GM21360 (cell line): ENCODE results near the gene COPB2.

ENCODE experiments used
- ATAC-seq: cut with Tn5 transposase; IDR thresholded peaks from one replicate; pipeline ENCODE4 v1.9.1; 2021; ENCODE audit warnings: mild to moderate bottlenecking, moderate library complexity; ENCODE audit not compliant: unreplicated experiment

The COPB2 gene

DNA sequence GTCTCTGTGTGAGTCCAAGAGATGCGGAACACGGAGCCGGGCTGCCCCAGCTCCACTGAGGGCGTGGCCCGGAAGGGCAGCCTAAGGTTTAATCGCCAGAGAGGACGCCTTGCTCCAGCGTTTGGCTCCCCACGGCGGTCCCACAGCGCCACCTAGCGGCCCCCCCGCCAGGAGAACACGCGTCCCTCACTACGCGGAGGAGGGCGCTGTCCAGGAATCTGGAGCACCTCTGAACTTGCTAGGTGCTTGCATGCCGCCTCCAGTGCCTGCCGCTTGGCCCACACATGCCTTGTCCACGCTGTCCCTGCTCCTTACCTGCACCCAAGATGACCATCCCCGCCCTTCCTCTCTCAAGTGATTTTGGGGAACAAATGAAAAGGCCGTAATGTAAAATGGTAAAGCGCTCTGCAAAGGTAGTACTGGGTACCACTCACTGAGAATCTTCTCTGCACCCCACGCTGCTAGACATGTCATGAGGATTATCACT lies 60.0 kb downstream of the COPB2 start:
- ATAC-seq: peak; percentile 96

DNA sequence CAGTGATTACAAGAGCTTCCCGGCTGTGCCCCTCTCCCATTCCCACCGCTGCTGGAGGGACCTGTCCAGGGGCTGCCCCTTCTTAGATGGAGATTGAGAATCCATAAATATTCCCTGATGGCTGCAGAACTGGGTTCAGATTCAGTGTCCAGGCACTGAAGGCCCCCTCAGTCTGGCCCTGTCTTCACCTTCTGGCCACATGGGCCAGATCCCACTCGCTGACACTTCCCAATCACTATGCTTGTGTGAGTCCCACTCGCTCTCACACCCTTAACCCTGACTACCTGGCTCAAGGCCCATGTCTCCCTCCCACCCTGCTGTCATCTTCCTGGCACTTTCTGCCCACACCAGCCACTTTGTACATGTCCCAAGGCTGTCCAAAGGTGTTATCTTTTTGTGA lies 61.1 kb downstream of the COPB2 start:
- no peak for ATAC-seq

DNA sequence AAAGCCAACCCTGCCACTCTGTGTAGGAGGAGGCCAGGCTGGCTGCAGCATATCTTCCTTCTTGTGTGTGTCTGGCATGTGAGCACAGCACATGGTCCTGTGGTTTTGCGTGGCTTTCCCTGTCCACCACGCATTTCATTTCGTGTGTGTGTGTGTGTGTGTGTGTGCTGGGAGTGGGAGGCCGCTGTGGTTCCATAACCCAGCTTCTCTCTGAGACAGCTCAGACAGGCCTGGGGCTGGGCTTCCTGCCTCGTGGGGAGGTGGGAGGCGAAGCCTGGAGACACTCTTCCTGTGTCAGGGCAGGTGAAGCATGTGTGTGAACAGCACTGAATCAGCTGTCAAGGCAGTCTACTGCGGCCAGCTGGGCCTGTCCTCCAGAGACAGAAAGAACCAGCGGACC lies 61.6 kb downstream of the COPB2 start:
- ATAC-seq: no peak

DNA sequence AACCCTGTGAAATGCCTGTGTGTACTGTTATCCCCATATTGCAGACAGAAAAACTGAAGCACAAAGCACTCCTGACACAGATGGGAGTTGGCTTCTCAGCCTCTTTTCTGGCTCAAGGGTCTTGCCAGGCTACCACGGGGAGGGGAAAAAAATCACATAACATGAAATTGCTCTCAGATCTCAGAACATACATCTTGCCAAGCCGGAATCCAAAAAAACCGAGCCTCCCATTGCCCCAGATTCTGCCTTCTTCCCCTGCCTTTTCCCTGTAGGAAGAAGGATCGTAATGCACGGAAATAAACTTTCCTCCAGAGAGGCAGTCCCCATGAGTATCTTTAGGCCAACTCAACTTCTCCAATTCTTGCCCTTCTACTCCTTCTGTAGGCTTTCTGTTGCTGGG lies 62.2 kb downstream of the COPB2 start:
- no peak for ATAC-seq

DNA sequence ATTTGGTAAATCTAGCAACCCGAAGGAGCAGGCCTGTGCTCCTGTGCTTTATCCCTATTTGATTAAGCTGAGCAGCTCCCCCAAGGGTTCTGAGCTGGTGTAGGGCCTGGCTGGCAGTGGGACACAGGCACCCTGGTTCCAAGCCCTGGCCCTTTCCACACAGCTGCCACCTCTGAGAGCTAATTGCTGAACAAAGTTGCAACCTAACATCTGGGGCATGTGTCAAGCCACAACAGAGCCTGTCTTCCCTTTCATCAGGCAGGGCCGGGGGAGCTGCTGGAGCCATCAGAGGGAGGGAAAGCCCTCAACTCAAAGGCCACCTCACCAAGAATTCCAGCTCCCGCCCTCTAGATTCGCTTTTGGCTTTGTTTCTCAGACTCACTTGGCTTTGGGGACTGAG lies 62.7 kb downstream of the COPB2 start:
- no peak for ATAC-seq

DNA sequence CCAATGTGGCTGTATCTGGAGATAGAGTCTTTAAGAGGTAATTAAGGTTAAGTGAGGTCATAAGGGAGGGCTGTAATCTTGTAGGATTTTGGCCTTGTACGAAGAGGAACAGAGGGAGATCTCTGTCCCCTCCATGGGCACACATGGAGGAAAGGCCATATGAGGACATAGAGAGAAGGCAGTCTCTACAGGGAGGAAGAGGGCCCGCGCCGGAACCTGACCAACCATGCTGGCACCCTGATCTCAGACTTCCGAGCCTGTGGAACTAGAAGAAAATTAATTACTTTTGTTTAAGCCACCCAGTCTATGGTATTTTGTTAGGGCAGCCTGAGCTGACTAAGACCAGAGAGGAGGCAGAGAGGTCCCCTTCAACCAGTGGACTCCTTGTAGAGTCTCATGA lies 63.3 kb downstream of the COPB2 start:
- ATAC-seq: no peak

DNA sequence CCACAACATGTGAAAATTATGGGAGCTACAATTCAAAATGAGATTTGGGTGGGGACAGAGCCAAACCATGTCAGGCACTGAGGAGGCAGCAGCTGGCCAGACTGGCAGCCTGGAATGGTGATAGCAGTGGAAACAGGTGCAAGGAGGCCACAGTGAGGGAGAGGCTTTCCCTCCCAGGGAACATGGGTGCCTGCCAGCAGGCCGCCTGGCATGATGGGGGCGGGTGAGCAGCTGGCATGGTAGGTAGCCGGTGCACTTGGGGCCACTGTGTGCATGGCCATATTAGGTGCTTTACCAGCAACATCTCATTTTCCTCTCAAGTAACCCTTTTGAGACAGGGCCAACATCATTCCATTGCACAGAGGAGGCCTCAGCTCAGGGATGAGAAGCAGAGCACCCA lies 63.9 kb downstream of the COPB2 start:
- ATAC-seq: no peak

DNA sequence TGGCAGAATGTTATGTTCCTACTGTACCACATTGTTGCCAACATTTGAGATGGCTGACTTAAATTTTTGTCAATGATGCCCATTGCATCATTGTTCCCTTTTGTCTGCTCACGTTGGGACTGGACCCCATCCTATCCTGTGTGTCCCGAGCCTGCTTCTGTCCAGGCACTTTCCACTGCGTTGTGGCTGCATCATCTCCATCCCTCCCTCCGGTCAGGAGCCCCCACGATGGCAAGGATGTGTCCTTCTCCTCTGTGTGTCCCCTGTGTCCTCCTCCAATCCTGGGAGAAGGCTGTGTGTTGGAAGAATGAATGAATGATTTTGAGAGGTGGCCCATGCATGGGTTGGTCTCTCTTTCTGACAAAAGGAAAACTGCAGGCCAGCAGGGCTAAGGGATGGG lies 65.0 kb downstream of the COPB2 start:
- ATAC-seq: no peak

DNA sequence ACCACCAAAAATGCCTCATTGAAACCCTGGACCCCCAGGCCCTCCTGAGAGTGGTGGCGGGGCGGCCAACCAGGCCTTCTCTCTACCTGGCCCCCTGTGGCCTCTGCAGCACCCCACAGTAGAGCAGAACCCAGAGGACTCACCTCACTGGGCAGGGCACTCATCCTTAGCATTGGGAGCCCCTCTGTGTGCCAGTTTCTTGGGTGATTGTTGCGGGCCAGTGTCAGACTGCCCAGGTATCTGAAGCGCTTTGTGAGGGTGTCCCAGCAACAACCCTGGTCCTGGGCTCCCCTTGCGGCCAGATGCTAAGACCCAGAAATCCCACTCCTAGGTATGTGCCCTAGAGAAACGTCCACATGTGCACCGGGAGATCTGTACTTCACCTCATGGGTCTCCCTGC lies 66.3 kb downstream of the COPB2 start:
- no peak for ATAC-seq

DNA sequence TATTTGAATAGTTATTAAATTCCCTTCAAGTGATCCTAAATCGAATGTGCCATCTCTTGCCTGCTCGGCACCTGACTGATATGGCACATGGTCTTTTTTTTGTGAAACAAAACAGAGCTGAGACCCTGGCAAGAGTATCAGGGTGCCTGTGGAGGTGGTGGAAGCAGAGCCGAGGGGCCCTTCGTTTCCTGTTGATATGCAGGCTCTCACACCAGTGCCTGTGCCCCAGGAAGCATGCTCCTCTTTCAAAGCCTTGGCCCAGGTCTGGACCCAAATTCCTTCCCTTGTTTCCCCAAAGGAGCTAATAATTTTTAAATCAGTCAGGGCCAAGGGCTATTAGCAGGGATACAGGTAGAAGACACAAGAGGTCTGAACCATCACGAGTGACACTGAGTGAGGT lies 67.1 kb downstream of the COPB2 start:
- no peak for ATAC-seq

DNA sequence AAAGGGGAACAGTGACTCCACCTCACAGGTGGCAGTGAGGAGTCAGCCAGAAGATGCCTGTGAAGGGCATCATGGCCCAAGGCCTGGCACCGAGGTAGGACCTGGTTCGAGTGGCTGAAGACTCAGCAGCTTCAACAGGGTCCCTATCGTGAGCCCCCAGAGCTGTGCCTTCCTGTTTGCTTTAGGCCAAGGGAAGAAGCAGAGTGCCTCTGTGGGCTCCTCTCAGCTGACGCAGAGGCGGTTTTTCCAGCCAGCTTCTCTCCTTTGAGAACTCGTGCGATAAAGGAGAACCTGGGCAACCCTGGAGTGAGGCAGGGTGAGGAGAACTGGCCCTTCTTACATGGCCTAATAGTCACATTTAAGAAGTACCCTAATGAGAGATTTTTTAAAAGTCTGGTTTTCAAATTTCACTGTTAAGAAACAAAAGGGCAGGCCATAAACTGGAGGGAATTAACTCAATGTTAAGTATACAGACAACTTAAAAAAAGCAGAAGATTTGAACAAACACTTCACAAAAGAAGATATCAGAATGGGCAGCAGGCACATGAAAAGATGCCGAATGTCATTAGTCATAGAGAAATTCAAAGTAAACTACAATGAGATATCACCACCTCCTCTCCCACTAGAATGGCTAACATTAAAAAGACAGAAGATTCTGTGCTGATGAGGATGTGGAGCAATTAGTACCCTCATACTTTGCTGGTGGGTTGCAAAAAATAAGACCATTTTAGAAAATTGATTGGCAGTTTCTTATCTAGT lies 68.7 kb downstream of the COPB2 start:
- ATAC-seq: no peak

DNA sequence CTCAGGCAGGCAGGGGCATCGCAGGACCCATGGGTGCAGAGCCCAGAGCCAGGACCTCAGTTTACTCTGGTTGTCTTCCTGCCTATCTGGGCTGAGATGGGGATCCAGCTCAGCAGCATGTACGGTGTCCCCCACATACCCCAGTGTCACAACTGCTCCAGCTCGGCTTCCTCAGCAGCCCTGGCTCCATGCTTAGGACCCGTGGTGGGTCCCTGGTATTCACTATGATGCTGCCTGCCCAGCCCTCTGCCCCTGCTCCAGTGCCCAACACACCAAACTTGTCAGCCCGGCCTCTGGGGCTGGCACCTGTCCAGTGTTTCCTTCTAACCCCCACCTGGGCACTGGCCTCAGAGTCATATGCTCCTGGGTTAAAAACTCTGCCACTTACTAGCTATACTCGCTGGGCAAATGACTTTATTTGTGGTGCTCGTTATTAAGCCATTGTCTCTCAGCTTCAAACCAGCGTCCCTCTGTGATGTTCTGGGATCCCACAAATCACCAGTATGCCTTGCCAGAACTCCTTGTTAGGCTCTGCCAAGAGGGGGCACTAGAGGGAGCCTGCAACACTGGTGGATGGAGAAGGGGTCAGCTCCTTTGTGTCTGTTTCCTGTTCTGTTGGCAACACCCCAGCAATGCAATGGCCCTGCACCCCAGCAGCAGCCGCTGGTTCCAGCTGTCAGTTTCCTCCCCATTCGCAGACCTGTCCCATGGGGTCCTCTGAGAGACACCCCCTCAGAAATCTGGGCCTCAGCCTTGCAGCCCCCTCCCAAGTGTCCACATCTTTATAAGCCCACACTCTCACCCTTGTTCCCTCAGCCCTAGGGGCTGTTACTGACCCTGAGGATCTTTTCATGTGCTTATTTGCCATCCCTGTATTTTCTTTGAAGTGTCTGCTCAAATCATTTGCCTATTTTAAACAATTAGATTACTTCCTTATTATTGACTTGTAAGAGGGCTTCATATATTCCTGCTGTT lies 69.7 kb downstream of the COPB2 start:
- ATAC-seq: no peak

DNA sequence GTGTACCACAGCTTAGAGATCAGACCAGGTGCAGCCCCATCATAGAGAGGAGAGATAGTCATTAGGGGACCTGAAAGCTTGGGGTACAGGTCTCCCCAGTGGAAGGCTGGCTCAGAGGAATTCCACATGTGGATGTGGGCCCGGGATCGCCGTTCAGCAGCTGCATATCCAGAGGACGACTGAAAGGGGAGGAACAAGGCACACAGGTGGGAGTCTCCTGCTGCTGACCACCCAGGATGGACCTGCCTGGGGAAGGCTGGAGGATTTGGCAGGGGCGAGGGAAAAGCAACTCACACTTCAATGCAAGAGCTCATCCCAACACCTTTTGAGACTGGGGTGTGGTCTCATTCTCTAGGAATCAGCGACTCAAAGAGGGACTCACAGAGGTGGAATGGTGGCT lies 70.6 kb downstream of the COPB2 start:
- ATAC-seq: no peak

DNA sequence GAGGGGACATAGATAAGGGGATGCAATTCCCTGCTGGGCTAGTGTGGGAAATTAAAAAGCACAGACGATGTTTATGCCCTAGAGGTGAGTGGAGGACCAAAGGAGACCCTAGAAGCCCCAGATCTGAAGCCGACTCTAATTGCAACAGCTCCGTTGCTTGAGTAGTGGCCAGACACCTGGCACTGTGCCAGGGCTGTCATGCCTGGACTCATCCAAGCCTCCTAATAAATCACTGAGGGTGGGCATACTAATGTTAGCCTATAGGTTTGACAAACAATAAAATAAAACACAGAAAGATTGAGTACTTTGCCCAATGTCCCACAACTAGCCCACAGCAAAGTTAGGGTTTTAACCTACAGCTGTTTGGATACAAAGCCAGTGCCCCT lies 71.0 kb downstream of the COPB2 start:
- ATAC-seq: no peak

DNA sequence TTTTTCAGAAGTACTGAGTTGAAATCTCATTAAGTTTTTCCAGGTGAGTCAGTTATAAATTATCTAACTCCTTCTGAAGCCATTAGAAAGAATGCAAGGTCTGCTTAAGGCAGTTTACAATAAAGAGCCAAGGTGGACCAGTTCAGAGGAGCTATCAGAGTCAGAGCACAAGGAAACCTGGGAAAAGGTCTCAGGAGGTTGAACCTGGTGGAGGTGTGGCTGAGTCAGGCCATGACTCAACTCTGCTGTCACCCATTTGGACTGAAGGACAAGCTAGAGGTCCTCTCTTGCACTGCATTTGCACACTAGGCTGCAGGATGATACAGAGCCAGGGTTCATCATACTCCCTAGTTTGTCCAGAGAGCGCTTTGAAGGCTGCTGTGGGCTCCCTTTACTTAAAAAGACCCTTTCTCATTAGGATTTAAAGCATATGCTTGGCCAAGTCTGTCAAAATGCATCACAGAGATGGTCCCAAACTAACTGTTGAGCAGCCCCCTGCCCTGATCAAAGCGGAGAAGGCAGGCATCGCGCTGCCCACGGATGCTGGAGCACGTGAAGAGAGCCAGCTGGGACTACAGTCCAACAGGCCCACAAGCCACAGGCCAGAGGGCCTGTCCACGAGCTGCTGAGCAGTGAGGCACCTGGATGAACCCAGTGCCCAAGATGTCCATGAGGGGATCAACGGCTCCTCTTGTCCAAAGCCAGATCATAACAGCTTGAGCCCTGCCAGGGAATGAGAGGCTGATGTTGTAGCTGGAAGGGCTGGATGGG lies 71.6 kb downstream of the COPB2 start:
- no peak for ATAC-seq

DNA sequence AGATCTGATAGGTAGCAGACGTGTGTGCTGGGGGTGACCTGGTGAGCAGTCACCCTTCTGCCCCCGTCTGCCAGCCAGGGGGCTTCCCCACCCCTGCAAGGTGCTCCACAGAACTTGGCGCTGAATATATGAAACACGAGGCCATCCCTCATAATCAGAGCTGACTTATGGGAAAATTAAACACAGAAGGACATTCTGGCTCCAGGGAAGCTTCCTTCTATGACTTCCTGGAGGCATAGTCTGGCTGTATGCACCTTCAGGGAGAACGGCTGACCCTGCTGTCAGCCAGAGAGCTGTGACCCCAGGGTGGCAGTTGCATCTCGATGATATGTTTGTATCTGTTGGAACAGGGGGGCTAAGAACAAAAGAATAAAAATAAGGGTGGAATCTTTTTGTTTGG lies 72.2 kb downstream of the COPB2 start:
- ATAC-seq: no peak

DNA sequence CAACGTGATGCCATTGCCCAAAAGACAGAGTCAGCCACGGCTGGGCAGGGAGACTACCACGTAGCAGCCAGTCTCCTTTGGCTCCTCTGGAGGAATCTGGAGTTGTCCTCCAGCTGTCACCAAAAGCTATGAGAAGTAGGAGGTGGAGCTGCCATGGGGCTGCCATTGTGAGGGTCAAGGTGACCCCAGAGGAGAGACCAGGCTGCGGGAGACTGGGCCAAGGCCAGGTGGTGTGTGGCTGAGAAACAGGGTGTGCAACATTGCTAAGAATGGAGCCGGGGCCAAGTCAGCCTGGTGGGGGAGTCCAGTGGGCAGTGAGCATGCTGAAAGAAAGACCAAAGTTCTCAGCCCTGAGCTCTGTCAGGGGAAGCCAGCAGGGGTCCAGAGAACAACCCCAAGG lies 75.5 kb downstream of the COPB2 start:
- ATAC-seq: no peak

DNA sequence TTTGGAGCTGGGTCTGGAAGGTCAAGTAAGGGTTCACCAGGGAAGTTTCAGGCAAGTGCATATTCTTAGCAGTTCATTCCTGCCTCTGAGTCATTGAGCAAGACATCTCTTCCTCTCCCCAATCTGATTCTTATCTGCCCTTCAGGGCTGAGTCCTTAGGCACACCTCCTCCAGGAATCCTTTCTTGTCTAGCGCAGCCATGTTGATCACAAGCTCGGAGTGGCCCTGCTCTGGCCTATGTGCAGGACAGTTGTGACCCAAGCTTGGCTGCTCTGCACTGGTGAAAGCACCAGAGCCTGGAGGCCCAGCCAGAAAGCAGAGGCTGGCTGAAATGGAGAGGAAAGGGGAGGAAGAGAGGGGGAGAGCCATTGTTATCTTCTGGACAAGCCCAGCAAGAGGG lies 76.5 kb downstream of the COPB2 start:
- no peak for ATAC-seq

DNA sequence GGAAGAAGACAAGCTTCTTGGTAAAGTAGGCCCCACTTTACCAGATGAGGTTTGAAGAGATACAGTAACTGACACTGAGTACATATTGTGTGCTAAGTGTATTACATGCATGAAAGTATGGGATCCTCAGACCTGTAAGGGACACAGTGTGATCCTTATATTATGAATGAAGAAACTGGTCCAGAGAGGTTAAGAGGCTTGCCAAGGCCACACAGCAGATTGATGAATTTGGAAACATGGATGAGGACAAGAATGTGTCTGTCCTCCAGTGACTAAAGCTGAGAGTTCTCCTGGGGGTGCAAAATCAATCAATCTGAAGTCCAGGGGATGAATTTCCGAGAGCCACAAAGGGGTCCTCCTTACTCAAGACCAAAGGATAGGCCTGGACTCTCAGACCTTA lies 77.0 kb downstream of the COPB2 start:
- no peak for ATAC-seq

DNA sequence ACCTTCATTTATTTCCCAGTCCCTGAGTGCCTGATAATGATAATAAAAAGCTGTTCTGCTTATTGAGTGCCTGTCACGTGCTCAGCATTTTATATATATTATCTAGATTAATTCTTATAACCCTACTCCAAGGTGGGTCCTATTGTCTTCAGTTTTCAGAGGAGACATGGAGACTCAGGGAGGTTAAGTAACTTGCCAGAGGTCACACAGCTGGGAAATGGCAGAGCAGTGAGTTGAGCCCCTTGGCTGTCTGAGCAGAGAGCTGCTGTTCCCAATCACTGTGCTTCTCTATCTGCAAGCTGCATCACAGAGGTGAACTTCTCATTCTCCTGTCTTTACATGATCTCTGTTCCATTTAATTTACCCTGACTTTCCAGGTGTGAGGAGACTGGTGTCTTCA lies 77.9 kb downstream of the COPB2 start:
- ATAC-seq: no peak

DNA sequence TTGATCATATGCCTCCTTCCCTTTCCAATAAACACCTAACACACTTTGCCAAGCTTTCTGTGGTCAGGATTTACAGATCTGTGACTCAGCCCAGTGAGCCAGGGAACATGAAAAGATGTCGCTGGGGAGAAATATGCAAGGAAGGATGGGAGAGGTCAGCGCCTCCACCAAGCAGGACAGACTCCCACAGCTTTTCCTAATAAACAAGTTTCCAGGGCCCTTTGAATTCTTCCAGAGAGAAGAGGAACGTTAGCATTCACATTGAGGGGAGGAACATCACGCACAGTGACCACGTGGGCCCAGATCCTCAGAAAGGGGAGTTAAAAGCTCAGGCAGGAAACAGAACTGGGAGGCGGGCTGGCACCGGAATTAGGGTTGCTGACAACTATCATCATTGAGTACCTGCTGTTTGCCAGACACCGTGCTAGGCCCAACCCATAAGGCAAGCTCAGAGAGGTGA lies 78.9 kb downstream of the COPB2 start:
- no peak for ATAC-seq
